SK-N-MC (cell line): ENCODE measurements around the gene SGPP2.

ENCODE experiments used
- EZH2 ChIP-seq: fragments of 200-600 bp; sonication (generic); IDR thresholded peaks from one replicate; pipeline ENCODE4 v1.6.1; 2017; ENCODE audit warnings: antibody characterized with exemption
- POLR2AphosphoS5 ChIP-seq: IDR thresholded peaks from 2 replicates; pipeline ENCODE4 v1.6.1; 2012; ENCODE audit warnings: mild to moderate bottlenecking, low read depth, low read length, borderline replicate concordance

- TF ChIP-seq POLR2AphosphoS5 (no peak), EZH2 (no peak)
Observed at GRCh38 chr2:222569826-222570225, 145.5 kb downstream of the SGPP2 start.
